A673 (cell line): ENCODE measurements around the gene HLCS. TPM values are rescaled to one million over a fixed set of nuclear protein-coding genes. Genes with fewer than 3 reads are reported as not detected.
A peak's percentile ranks its signal among the peaks of the same experiment; 100 is the strongest.
"Not testable (repeated sequence)": the region's sequence is repeated elsewhere in the genome, so short reads cannot be mapped to it uniquely, and the experiment has no call there.

Experiments used
- BruUV-seq: library from RNA; stranded (reverse); fragments of 400-500 nt; replicated peaks from 2 replicates; lab custom pipeline; 2021; lab: Mats Ljungman, UMichigan
- CTCF ChIA-PET: fragments of 300-600 bp; sonication (Branson Sonifier 250); formaldehyde crosslinking; loops from one replicate; lab custom pipeline; 2022; ENCODE audit warnings: antibody characterized with exemption; lab: Charles Lee
- POLR2A ChIA-PET: fragments of 300-600 bp; sonication (Branson Sonifier 250); formaldehyde crosslinking; loops from one replicate; lab custom pipeline; 2022; ENCODE audit warnings: antibody characterized with exemption; ENCODE audit not compliant: low non-redundant PET; lab: Charles Lee
- DNase-seq: peaks from one replicate; pipeline ENCODE4 v3.0.0-alpha.2; 2015; ENCODE audit warnings: low spot score
- H3K27ac ChIP-seq: fragments of 200-600 bp; sonication (generic); 2 replicates; pipeline ENCODE4 v1.5.1; 2016; ENCODE audit warnings: mixed run types, low read depth, mild to moderate bottlenecking, mixed read lengths, antibody characterized with exemption, low read length; ENCODE audit not compliant: poor library complexity, severe bottlenecking
- H3K27me3 ChIP-seq: fragments of 200-600 bp; sonication (generic); replicated peaks from 2 replicates; pipeline ENCODE4 v1.6.1; 2017; ENCODE audit warnings: mixed run types, low read depth, mild to moderate bottlenecking, mixed read lengths, antibody characterized with exemption, low read length; ENCODE audit not compliant: insufficient read depth, poor library complexity
- H3K36me3 ChIP-seq: fragments of 200-600 bp; sonication (generic); 2 replicates; pipeline ENCODE4 v1.6.1; 2016; ENCODE audit warnings: mixed run types, mild to moderate bottlenecking, mixed read lengths, antibody characterized with exemption, low read length; ENCODE audit not compliant: insufficient read depth, poor library complexity, severe bottlenecking
- H3K4me1 ChIP-seq: fragments of 200-600 bp; sonication (generic); 2 replicates; pipeline ENCODE4 v1.6.1; 2017; ENCODE audit warnings: mixed run types, mild to moderate bottlenecking, mixed read lengths, antibody characterized with exemption, low read length; ENCODE audit not compliant: insufficient read depth, poor library complexity, severe bottlenecking
- H3K4me3 ChIP-seq: fragments of 200-600 bp; sonication (generic); 2 replicates; pipeline ENCODE4 v1.5.1; 2016; ENCODE audit warnings: low read depth, mixed run types, mild to moderate bottlenecking, mixed read lengths, low read length; ENCODE audit not compliant: poor library complexity, severe bottlenecking
- H3K9me3 ChIP-seq: fragments of 200-600 bp; sonication (generic); 2 replicates; pipeline ENCODE4 v1.6.1; 2016; ENCODE audit warnings: mixed run types, low read depth, mild to moderate bottlenecking, mixed read lengths, antibody characterized with exemption, low read length; ENCODE audit not compliant: poor library complexity, severe bottlenecking
- EZH2 ChIP-seq: fragments of 200-600 bp; sonication (generic); IDR thresholded peaks from 2 replicates; pipeline ENCODE4 v1.6.1; 2017; ENCODE audit warnings: borderline replicate concordance, low read depth, mild to moderate bottlenecking, mixed read lengths, antibody characterized with exemption, low read length; ENCODE audit not compliant: poor library complexity, severe bottlenecking
- intact Hi-C: fragments of 100-400 bp; cut with micrococcal nuclease; formaldehyde crosslinking; loops from one replicate; pipeline ENCODE4 v1.10.0; 2022; ENCODE audit not compliant: unreplicated experiment
- total RNA-seq: library from RNA; stranded (reverse); gene quantifications from 2 replicates; pipeline ENCODE4 v1.2.3, GENCODE V29; 2021
- TF ChIP-seq, protein P1 (sequence below): fragments of 300-800, 200-600 bp; sonication (generic); conservative IDR thresholded peaks from 2 replicates; pipeline ENCODE4 v1.5.1; 2017; ENCODE audit warnings: low read depth, mild to moderate bottlenecking, antibody characterized with exemption, low read length, moderate library complexity, mixed read lengths

The HLCS gene
- total RNA-seq, 1 experiment from 2014 or later: 15.3 TPM

DNA sequence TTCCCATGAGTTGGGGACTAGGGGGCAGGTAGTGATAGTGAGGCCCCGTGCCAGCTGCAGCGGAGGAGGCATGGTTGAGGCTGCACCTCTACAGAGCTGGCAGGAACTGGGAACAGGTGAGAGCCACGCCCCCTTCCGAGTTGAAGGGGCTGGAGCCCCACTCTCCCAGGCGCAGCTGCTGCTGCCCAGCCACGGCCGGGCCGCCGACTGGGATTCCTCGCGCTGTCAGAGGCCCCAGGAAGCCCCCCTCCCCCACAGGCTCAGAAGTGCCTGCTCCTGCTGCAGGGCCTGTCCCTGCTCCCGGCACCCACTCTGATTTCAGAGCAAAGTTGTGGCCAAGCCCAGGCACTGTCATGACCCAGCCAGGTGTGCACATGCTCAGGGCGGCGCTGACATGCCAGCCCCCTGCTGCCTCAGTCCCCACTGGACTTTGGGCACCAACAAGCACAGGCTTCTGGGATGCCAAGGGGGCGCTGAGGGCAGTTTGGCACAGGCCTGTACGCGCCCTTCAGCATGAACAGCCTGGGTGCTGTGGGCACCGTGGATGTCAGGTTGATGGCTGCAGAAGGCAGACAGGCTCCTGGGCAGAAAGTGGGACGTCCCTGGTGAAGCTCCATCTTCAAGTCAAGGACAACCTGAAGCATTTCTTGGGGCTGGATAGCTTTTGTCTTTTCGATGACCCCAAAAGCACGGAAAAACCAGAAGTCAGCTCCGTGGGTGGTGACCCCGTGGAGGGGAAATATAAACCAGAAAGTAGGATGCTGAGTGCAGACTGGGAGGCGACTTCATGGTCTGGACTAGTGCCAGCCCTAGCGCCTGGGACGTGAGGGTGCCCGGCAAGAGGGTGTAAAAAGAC lies 146.1 kb downstream of the HLCS start:
- TF ChIP-seq EZH2: no peak
- TF ChIP-seq, protein P1, sequence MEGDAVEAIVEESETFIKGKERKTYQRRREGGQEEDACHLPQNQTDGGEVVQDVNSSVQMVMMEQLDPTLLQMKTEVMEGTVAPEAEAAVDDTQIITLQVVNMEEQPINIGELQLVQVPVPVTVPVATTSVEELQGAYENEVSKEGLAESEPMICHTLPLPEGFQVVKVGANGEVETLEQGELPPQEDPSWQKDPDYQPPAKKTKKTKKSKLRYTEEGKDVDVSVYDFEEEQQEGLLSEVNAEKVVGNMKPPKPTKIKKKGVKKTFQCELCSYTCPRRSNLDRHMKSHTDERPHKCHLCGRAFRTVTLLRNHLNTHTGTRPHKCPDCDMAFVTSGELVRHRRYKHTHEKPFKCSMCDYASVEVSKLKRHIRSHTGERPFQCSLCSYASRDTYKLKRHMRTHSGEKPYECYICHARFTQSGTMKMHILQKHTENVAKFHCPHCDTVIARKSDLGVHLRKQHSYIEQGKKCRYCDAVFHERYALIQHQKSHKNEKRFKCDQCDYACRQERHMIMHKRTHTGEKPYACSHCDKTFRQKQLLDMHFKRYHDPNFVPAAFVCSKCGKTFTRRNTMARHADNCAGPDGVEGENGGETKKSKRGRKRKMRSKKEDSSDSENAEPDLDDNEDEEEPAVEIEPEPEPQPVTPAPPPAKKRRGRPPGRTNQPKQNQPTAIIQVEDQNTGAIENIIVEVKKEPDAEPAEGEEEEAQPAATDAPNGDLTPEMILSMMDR: no peak
- Histone ChIP-seq H3K4me3 (no peak overlapping the region), H3K4me1 (peaks cover 26% of the 10 kb centered on the region), H3K36me3 (no peaks in the 10 kb centered on the region), H3K9me3 (no peaks in the 10 kb centered on the region), H3K27me3 (no peaks in the 10 kb centered on the region), H3K27ac (no peak overlapping the region)
- ChIA-PET CTCF (no interaction called here), POLR2A (no interaction called here)
- no TSS peak for BruUV-seq
- DNase-seq: peak; percentile 68
- intact Hi-C loops: no loop called here

DNA sequence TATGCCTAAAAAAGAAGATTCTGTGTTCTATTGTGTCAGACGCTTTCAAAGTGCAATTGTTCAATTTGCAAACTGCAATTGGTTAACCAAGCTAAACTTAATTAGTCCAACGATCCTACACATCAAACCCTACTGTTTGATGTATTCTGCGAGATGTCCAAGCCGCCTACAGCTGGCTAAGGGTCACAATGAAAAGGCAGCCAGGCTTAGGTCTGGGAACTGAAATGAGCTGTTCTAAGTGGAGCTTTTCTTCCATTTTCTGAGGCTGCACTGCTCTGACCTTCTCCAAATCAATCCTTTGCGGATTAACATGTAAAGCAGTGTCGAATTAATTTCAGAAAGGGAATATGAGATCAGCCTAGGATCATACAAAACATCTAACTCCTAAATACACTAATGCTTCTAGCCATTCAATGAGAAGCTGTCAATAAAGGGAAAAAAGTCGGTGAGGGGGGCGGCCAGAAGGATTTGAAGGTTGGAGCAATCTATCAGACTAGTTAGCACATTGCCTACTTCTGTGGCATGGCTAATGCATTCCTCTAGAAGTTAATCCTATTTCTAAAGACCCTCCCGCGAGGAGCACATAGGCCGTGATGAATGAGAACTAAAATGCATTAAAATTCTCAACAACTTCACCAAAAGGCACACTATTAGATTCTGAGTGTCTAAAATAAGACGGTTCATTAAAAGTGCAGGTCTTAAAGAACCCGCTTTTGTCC lies 148.6 kb downstream of the HLCS start:
- no TSS peak for BruUV-seq
- H3K36me3 ChIP-seq: no peaks in the 10 kb centered on the region
- peak; percentile 51 for DNase-seq
- no peak overlapping the region for H3K4me3 ChIP-seq
- ChIA-PET POLR2A (no interaction called here), CTCF (no interaction called here)
- H3K27ac ChIP-seq: no peak overlapping the region
- TF ChIP-seq, protein P1: no peak
- no peak for TF ChIP-seq EZH2
- intact Hi-C loops: no loop called here
- peaks cover 26% of the 10 kb centered on the region for H3K4me1 ChIP-seq
- no peaks in the 10 kb centered on the region for H3K27me3 ChIP-seq
- H3K9me3 ChIP-seq: no peaks in the 10 kb centered on the region

DNA sequence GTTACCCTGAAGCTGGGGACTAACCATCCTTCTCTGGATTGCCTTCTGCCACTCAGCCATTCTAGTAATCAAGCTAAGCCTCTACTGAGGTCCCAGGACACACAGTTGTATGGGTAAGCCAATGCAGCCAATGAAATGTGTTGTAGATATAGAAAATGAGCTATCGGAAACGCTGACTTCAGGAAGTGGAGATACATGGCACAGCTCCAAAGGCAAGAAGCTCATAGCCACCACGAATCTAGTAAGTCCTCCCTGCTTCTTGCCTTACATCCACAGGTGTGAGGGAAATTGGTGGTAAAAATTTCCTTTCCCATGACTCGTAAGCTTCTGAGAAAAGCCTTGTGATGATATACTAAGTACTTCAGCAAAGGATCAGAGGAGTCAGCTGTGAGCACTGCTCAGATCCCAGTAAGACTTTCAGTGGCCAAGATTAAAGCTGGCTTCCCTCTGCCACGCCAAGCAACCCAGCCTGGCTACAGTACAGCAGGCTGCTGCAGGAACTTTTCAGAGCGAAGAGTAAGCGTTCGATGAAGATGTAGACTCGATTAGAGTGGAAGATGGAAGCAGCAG lies 149.8 kb downstream of the HLCS start:
- TF ChIP-seq, protein P1: no peak
- no peak for TF ChIP-seq EZH2
- no TSS peak for BruUV-seq
- Histone ChIP-seq H3K27ac (no peak overlapping the region), H3K4me3 (no peak overlapping the region), H3K9me3 (no peaks in the 10 kb centered on the region), H3K4me1 (peaks cover 26% of the 10 kb centered on the region), H3K36me3 (no peaks in the 10 kb centered on the region), H3K27me3 (no peaks in the 10 kb centered on the region)
- intact Hi-C loops: no loop called here
- no peak for DNase-seq
- CTCF ChIA-PET: interaction anchor here (0.5 to 0.6 kb wide), 2 partner anchors 11 to 74 kb away, joined by 4 to 6 read pairs; no protein-coding TSS in a partner anchor
- POLR2A ChIA-PET: no interaction called here

DNA sequence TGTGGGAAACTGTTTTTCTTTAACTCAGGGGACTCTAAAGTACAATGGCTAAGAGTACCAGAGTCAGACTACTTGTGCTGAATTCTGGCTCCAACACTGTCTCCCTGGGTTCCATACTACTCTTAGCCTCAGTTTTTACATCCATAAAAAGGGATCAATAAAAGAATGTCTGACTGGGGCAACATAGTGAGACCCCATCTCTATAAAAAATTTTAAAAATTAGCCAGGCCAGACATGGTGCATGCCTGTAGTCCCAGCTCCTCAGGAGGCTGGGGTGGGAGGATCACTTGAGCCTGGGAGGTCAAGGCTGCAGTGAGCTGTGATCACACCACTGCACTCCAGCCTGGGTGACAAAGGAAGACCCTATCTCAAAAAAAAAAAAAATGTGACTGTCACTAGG lies 150.4 kb downstream of the HLCS start:
- DNase-seq, intact Hi-C loops, H3K27me3 ChIP-seq, H3K4me3 ChIP-seq, H3K9me3 ChIP-seq, H3K27ac ChIP-seq, POLR2A ChIA-PET, BruUV-seq, H3K36me3 ChIP-seq: not testable (repeated sequence)
- CTCF ChIA-PET: interaction anchor here (0.6 kb wide), 1 partner anchor 12 kb away, joined by 4 read pairs; no protein-coding TSS in a partner anchor
- peaks cover 21% of the 10 kb centered on the region for H3K4me1 ChIP-seq
